ENCODE measurements around the gene KTI12.
"Not testable (repeated sequence)": the region's sequence is repeated elsewhere in the genome, so short reads cannot be mapped to it uniquely, and the experiment has no call there.

Gene KTI12

DNA sequence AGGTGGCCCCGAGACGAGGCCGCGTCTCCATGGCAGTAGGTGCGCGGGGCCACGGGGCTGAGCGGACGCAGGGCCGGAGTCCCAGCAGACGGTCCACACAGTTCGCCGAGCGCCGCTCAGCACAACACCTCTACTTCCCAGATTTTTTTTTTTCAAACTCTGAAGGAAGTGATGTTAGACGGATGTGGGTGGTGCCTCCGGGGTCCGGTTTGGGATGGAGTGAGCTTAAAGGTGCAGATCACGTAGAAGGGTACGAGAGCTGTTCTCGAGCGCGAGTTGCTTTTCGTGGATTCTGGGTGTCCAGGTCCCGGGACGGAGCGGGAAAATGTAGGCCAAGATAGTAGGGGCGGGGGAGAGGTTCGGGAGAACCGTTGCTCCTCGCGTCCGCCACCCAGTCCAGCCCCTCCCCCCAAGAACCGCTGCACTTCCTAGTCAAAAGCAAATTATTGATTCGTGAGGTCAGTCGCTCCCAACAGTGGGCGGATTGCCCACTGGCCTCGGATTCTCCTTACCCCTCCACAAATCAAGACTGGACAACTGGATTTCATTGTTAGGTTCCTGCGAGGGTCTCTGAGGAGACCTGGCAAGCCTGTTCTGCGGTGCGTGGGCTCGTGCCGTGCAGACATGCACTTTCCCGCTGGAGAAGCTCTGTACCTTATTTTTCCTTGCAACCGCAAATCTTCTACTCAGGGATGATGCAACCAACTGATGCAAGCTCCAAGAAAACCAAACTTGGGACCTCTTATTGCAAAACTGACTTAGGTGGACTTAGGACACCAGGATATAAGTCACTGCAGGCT lies 21.7 kb upstream of the KTI12 start, which contains the start of gene TXNDC12:
Gene TXNDC12 (minus strand): TSS at position 126 of the 800 bp plus-strand sequence. CDS start 95 bp downstream, at position 31.
- no peaks in the 10 kb centered on the region for H3K27me3 ChIP-seq (ENCODE audit: insufficient read depth, poor library complexity, severe bottlenecking)
- peak within 1 kb of the TSS; percentile 81 for H3K27ac ChIP-seq (ENCODE audit: poor library complexity, severe bottlenecking)
- no peak for TF ChIP-seq CTCF (IDR thresholded peaks at IDR 0.05; ENCODE audit: poor library complexity, severe bottlenecking)
- H3K4me1 ChIP-seq (ENCODE audit: insufficient read depth, poor library complexity, severe bottlenecking) = peaks cover 31% of the 10 kb centered on the region
- peak within 1 kb of the TSS; percentile 96 for H3K4me3 ChIP-seq (ENCODE audit: severe bottlenecking)
- DNase-seq (ENCODE audit: low spot score) (peak; percentile 90), ATAC-seq (ENCODE audit: low read depth) (peak; percentile 74)
- H3K36me3 ChIP-seq (ENCODE audit: low read depth) = peaks cover 30% of the 10 kb centered on the region
- no peaks in the 10 kb centered on the region for H3K9me3 ChIP-seq (ENCODE audit: severe bottlenecking)

DNA sequence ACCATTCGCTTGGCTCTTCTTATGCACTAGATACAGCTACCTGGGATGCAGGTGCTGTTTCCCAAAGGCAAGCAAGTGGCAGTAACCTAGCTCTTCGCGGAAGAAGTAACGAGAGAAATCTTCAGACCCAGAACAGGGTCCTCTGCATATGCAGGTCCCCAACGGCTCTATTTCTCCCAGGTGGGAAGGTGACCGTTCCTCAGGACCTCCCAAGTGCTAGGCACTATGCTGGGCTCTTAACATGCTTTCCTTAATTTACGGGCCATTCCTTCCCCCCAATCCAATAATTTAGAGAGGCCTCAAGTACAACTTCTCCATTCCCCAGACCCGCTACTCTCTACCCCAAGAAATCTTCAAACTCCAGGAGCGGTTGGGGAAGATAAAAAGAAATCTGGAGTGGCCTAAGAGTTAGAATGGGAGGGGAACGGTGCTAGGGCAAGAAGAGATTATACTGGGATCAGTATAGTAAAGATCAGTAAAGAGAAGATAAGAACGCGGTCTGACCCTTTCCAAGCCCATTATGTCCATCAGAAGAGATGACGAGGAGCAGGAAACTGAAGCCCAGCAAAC lies 21.0 kb upstream of the KTI12 start:
- Histone ChIP-seq H3K27me3 (ENCODE audit: insufficient read depth, poor library complexity, severe bottlenecking) (no peaks in the 10 kb centered on the region), H3K9me3 (ENCODE audit: severe bottlenecking) (no peaks in the 10 kb centered on the region), H3K36me3 (ENCODE audit: low read depth) (peaks cover 23% of the 10 kb centered on the region), H3K27ac (ENCODE audit: poor library complexity, severe bottlenecking) (peak overlapping the region; percentile 81), H3K4me1 (ENCODE audit: insufficient read depth, poor library complexity, severe bottlenecking) (peaks cover 26% of the 10 kb centered on the region), H3K4me3 (ENCODE audit: severe bottlenecking) (peak overlapping the region; percentile 96)
- DNase-seq (ENCODE audit: low spot score) (no peak), ATAC-seq (ENCODE audit: low read depth) (peak; percentile 2)
- no peak for TF ChIP-seq CTCF (IDR thresholded peaks at IDR 0.05; ENCODE audit: poor library complexity, severe bottlenecking)

DNA sequence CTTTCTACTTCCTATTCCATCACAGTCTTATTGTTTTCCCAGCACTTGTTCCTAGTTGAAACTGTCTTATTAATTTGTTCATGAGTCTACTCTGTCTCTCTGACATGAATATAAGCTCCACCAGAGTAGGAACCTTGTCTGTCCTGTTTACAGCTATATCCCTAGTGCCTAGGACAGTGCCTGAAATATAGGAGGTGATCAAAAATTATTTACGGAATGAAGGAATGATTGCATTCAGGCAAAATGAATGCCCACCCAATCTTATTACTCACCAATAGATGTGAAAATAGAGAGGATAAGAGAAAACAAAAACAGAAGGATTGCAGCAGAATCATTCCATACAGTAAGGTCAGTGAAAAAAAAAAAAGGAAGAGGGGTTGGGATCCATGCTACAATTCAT lies 20.3 kb upstream of the KTI12 start:
- peaks cover 19% of the 10 kb centered on the region for H3K4me1 ChIP-seq (ENCODE audit: insufficient read depth, poor library complexity, severe bottlenecking)
- DNase-seq (ENCODE audit: low spot score) (no peak), ATAC-seq (ENCODE audit: low read depth) (no peak)
- peak overlapping the region; percentile 96 for H3K4me3 ChIP-seq (ENCODE audit: severe bottlenecking)
- TF ChIP-seq CTCF (IDR thresholded peaks at IDR 0.05; ENCODE audit: poor library complexity, severe bottlenecking) = no peak
- no peaks in the 10 kb centered on the region for H3K9me3 ChIP-seq (ENCODE audit: severe bottlenecking)
- H3K27me3 ChIP-seq (ENCODE audit: insufficient read depth, poor library complexity, severe bottlenecking) = no peaks in the 10 kb centered on the region
- no peak overlapping the region for H3K27ac ChIP-seq (ENCODE audit: poor library complexity, severe bottlenecking)
- H3K36me3 ChIP-seq (ENCODE audit: low read depth) = peaks cover 16% of the 10 kb centered on the region

DNA sequence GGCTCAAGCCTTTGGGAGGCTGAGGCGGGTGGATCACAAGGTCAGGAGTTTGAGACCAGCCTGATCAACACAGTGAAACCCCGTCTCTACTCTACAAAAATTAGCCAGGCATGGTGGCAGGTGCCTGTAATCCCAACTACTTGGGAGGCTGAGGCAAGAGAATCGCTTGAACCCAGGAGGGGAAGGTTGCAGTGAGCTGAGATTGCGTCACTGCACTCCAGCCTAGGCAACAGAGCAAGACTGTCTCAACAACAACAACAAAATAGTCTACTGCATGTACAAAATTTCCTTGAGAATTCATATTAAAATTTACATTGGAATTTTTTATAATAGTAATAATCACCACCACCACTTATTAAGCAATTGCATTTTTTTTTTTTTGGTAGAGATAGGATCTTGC lies 15.7 kb upstream of the KTI12 start:
- not testable (repeated sequence) for ATAC-seq (ENCODE audit: low read depth); H3K27me3 ChIP-seq (ENCODE audit: insufficient read depth, poor library complexity, severe bottlenecking); H3K4me1 ChIP-seq (ENCODE audit: insufficient read depth, poor library complexity, severe bottlenecking); H3K9me3 ChIP-seq (ENCODE audit: severe bottlenecking); DNase-seq (ENCODE audit: low spot score); H3K4me3 ChIP-seq (ENCODE audit: severe bottlenecking); H3K27ac ChIP-seq (ENCODE audit: poor library complexity, severe bottlenecking)
- peaks cover 29% of the 10 kb centered on the region for H3K36me3 ChIP-seq (ENCODE audit: low read depth)

GRCh38 chr1:52045666-52046195 lies 12.1 kb upstream of the KTI12 start:
- peaks cover 26% of the 10 kb centered on the region for H3K36me3 ChIP-seq (ENCODE audit: low read depth)
- H3K4me3 ChIP-seq (ENCODE audit: severe bottlenecking); H3K27ac ChIP-seq (ENCODE audit: poor library complexity, severe bottlenecking); ATAC-seq (ENCODE audit: low read depth); DNase-seq (ENCODE audit: low spot score); H3K27me3 ChIP-seq (ENCODE audit: insufficient read depth, poor library complexity, severe bottlenecking); H3K9me3 ChIP-seq (ENCODE audit: severe bottlenecking): not testable (repeated sequence)
- H3K4me1 ChIP-seq (ENCODE audit: insufficient read depth, poor library complexity, severe bottlenecking) = peaks cover 23% of the 10 kb centered on the region
